D721Med (cell line): ENCODE measurements around the gene SLC12A7.
A peak's percentile ranks its signal among the peaks of the same experiment; 100 is the strongest.

Source experiments
- DNase-seq: peaks from one replicate; pipeline ENCODE4 v3.0.0; 2011; ENCODE audit warnings: low spot score; ENCODE audit not compliant: insufficient read length
- FAIRE-seq: peaks from 2 replicates; lab custom pipeline; 2011; peaks lifted over from hg19 to GRCh38; lab: Jason Lieb, UNC
- TF ChIP-seq, protein P1 (sequence below): IDR thresholded peaks from 2 replicates; pipeline ENCODE4 v1.5.1; 2012; ENCODE audit warnings: mild to moderate bottlenecking, control low read depth; ENCODE audit not compliant: insufficient read depth; ENCODE audit errors: missing control alignments

SLC12A7 gene

GRCh38 chr5:1008451-1009358 is 103.2 kb downstream of the SLC12A7 start, which contains the start of gene NKD2:
NKD2 (plus strand) TSS chr5:1008802; CDS start chr5:1009058, 256 bp downstream.
- FAIRE-seq = no peak
- peak; percentile 94 for DNase-seq
- TF ChIP-seq, protein P1, sequence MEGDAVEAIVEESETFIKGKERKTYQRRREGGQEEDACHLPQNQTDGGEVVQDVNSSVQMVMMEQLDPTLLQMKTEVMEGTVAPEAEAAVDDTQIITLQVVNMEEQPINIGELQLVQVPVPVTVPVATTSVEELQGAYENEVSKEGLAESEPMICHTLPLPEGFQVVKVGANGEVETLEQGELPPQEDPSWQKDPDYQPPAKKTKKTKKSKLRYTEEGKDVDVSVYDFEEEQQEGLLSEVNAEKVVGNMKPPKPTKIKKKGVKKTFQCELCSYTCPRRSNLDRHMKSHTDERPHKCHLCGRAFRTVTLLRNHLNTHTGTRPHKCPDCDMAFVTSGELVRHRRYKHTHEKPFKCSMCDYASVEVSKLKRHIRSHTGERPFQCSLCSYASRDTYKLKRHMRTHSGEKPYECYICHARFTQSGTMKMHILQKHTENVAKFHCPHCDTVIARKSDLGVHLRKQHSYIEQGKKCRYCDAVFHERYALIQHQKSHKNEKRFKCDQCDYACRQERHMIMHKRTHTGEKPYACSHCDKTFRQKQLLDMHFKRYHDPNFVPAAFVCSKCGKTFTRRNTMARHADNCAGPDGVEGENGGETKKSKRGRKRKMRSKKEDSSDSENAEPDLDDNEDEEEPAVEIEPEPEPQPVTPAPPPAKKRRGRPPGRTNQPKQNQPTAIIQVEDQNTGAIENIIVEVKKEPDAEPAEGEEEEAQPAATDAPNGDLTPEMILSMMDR = peak; percentile 43

GRCh38 chr5:1007681-1008450 is 104.0 kb downstream of the SLC12A7 start:
- DNase-seq (no peak), FAIRE-seq (no peak)
- TF ChIP-seq, protein P1 = no peak

DNA sequence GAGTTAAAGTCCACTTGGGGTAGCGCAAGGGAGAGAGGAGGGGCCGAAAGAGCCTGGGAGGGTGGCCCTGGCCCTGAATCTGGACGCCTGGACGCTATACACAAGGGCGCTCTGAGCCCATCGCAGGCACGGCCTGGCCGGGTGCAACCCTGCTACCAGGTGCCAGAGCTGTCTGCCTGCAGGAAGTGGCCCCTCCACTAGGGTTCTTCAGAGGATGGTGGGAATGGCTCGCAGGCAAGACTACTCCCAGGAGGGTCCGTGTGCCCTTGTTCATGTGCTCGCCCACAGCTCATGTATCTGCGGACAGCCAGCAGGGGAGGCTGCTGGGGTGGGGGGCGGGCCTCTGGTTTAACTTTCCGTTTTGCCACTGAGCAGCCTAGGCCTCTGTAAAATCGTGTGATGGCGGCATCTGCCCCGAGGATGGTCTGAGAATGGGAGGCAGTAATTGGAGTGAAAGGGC is 104.6 kb downstream of the SLC12A7 start:
- no peak for DNase-seq
- no peak for FAIRE-seq
- TF ChIP-seq, protein P1 = no peak

GRCh38 chr5:1006656-1007071 is 105.2 kb downstream of the SLC12A7 start:
- FAIRE-seq = no peak
- TF ChIP-seq, protein P1 = no peak
- DNase-seq = no peak

DNA sequence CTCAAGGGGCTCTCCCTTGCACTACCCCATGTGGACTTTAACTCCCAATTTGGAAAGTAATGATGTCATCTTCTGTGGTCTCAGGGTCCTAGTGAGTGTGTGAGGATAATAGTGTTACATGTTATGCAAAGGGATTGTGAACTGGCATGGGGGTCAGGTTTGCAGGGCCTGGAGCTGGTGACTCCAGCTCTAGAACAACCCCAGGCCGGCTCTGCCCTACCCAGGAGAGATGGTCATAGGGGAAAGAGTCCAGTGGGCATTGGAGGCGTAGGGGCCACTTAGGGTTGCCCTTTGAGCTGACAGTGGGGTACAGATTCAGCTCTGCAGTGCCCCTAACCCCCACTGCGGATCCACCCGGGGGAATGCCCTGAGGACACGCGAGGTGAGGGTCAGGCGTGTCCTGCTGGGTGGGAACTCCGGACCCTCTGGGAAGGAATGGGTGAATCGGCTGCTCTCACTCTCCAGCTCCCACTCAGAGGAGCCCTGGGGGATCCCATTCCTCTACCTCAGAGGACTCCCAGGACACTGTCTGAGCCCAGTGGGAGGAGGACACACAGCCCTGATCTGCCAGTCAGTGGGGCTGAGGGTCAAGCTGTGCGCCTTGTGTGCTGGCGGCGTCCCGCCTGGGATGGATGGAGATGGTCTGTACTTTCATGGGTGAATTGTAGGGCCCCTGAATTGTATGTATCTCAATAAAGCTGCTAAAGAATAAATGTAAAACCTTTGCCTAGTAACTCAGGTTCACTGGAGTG is 105.8 kb downstream of the SLC12A7 start:
- TF ChIP-seq, protein P1 = no peak

GRCh38 chr5:1005249-1005851 is 106.5 kb downstream of the SLC12A7 start:
- FAIRE-seq = no peak
- DNase-seq = no peak
- TF ChIP-seq, protein P1 = no peak

More for the DNA sequence above, 105.8 kb downstream of the SLC12A7 start:
- no peak for FAIRE-seq
- no peak for DNase-seq
